Measurements from ENCODE around the gene UNC13C. TPM values are rescaled to one million over a fixed set of nuclear protein-coding genes. Genes with fewer than 3 reads are reported as not detected.

The UNC13C gene
- total RNA-seq, 1 donor from 2014 or later, result not detected

DNA sequence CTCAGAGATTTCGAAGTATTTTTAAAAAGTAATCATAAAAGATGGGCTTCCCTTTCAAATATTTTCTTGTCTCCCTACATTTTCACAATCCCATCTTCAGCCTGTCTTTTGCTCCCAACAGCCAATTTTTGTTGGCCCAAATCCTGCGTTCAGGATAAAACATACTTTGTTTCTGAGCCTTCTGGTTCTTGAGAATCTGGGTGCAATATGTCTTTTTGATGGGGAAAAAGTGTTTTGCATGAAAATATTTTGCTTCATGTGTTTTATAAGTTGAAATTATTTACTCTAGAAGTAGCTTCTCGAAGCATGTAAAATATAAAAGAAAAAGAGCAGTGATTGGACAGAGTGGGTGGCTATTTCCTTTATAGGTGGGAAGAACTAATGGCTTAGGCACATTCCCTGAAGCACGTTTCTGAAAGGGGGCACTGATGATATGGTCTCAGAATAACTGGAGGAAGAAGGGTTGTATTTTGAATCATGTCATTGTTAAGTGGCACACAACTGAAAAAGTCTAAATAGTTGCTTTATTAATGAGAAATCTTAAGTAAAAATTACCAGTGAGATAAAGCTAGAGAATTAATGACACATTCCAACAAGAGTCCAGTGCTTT is 3.9 kb downstream of the UNC13C start:
- H3K4me1 Mint-ChIP-seq (ENCODE audit: low read depth), result no peaks in the 10 kb centered on the region
- no peak overlapping the region for H3K4me3 Mint-ChIP-seq (ENCODE audit: low read depth)
- no peak for DNase-seq (ENCODE audit: low spot score)
- no peaks in the 10 kb centered on the region for H3K36me3 Mint-ChIP-seq (ENCODE audit: low read depth)
- intact Hi-C loops (cut with micrococcal nuclease), result no loop called here
- peaks cover 17% of the 10 kb centered on the region for H3K27me3 Mint-ChIP-seq (ENCODE audit: low read depth)
- H3K27ac Mint-ChIP-seq, result no peak overlapping the region
- H3K9me3 Mint-ChIP-seq, result no peaks in the 10 kb centered on the region

- intact Hi-C loops (cut with micrococcal nuclease), result no loop called here
- DNase-seq (ENCODE audit: low spot score), result no peak
- no peaks in the 10 kb centered on the region for H3K4me1 Mint-ChIP-seq (ENCODE audit: low read depth)
- no peaks in the 10 kb centered on the region for H3K36me3 Mint-ChIP-seq (ENCODE audit: low read depth)
- H3K27ac Mint-ChIP-seq, result no peak overlapping the region
- peaks cover 12% of the 10 kb centered on the region for H3K27me3 Mint-ChIP-seq (ENCODE audit: low read depth)
- H3K9me3 Mint-ChIP-seq, result no peaks in the 10 kb centered on the region
- H3K4me3 Mint-ChIP-seq (ENCODE audit: low read depth), result no peak overlapping the region
Measured at GRCh38 chr15:53982876-53983275, 4.6 kb downstream of the UNC13C start.

- no peak for DNase-seq (ENCODE audit: low spot score)
- Mint-ChIP-seq H3K27ac (no peak overlapping the region), H3K4me1 (ENCODE audit: low read depth) (no peaks in the 10 kb centered on the region), H3K4me3 (ENCODE audit: low read depth) (no peak overlapping the region), H3K36me3 (ENCODE audit: low read depth) (no peaks in the 10 kb centered on the region), H3K9me3 (no peaks in the 10 kb centered on the region), H3K27me3 (ENCODE audit: low read depth) (peaks cover 2% of the 10 kb centered on the region)
- intact Hi-C loops (cut with micrococcal nuclease), result no loop called here
Measured at GRCh38 chr15:53984221-53984620, 6.0 kb downstream of the UNC13C start.

GRCh38 chr15:53985562-53985961 is 7.3 kb downstream of the UNC13C start:
- Mint-ChIP-seq H3K4me1 (ENCODE audit: low read depth) (no peaks in the 10 kb centered on the region), H3K36me3 (ENCODE audit: low read depth) (no peaks in the 10 kb centered on the region), H3K9me3 (no peaks in the 10 kb centered on the region), H3K4me3 (ENCODE audit: low read depth) (no peak overlapping the region), H3K27ac (no peak overlapping the region), H3K27me3 (ENCODE audit: low read depth) (no peaks in the 10 kb centered on the region)
- intact Hi-C loops (cut with micrococcal nuclease), result no loop called here
- no peak for DNase-seq (ENCODE audit: low spot score)

- intact Hi-C loops (cut with micrococcal nuclease), result no loop called here
- Mint-ChIP-seq H3K9me3 (no peaks in the 10 kb centered on the region), H3K4me3 (ENCODE audit: low read depth) (no peak overlapping the region), H3K27ac (no peak overlapping the region), H3K36me3 (ENCODE audit: low read depth) (no peaks in the 10 kb centered on the region), H3K27me3 (ENCODE audit: low read depth) (no peaks in the 10 kb centered on the region), H3K4me1 (ENCODE audit: low read depth) (no peaks in the 10 kb centered on the region)
- no peak for DNase-seq (ENCODE audit: low spot score)
Measured at GRCh38 chr15:53987480-53987879, 9.2 kb downstream of the UNC13C start.

GRCh38 chr15:54007256-54007655 is 29.0 kb downstream of the UNC13C start:
- no peaks in the 10 kb centered on the region for H3K27me3 Mint-ChIP-seq (ENCODE audit: low read depth)
- no peak overlapping the region for H3K27ac Mint-ChIP-seq
- no peak overlapping the region for H3K4me3 Mint-ChIP-seq (ENCODE audit: low read depth)
- intact Hi-C loops (cut with micrococcal nuclease), result no loop called here
- no peak for DNase-seq (ENCODE audit: low spot score)
- H3K36me3 Mint-ChIP-seq (ENCODE audit: low read depth), result no peaks in the 10 kb centered on the region
- no peaks in the 10 kb centered on the region for H3K9me3 Mint-ChIP-seq
- H3K4me1 Mint-ChIP-seq (ENCODE audit: low read depth), result no peaks in the 10 kb centered on the region

DNA sequence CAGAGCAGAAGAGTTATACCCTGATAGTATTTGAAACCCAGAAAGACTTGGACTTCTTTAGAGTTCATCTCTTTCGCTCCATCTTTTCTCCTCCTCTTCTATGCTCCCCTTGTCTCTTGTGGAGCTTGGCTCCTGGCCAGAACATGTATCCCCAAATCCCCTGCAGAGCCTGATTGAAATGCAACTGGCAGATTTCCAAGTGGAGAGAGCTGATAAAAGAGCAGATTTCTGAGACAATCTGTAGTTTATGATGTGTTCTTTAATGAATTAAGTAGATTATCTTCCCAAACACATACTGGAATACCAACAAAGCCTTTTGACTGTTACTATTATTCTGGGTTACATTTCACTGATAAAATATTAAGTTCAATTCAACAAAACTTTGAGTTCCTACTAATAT is 33.4 kb downstream of the UNC13C start:
- peaks cover 10% of the 10 kb centered on the region for H3K9me3 Mint-ChIP-seq
- no peak overlapping the region for H3K27ac Mint-ChIP-seq
- intact Hi-C loops (cut with micrococcal nuclease), result no loop called here
- no peak overlapping the region for H3K4me3 Mint-ChIP-seq (ENCODE audit: low read depth)
- no peaks in the 10 kb centered on the region for H3K27me3 Mint-ChIP-seq (ENCODE audit: low read depth)
- DNase-seq (ENCODE audit: low spot score), result no peak
- H3K4me1 Mint-ChIP-seq (ENCODE audit: low read depth), result no peaks in the 10 kb centered on the region
- H3K36me3 Mint-ChIP-seq (ENCODE audit: low read depth), result no peaks in the 10 kb centered on the region

GRCh38 chr15:54014067-54014655 is 35.9 kb downstream of the UNC13C start:
- Mint-ChIP-seq H3K27ac (no peak overlapping the region), H3K9me3 (peaks cover 10% of the 10 kb centered on the region), H3K27me3 (ENCODE audit: low read depth) (no peaks in the 10 kb centered on the region), H3K4me3 (ENCODE audit: low read depth) (no peak overlapping the region), H3K36me3 (ENCODE audit: low read depth) (no peaks in the 10 kb centered on the region), H3K4me1 (ENCODE audit: low read depth) (no peaks in the 10 kb centered on the region)
- DNase-seq (ENCODE audit: low spot score), result no peak
- intact Hi-C loops (cut with micrococcal nuclease), result no loop called here

GRCh38 chr15:54017251-54017650 is 39.0 kb downstream of the UNC13C start:
- intact Hi-C loops (cut with micrococcal nuclease), result no loop called here

GRCh38 chr15:54017959-54018358 is 39.7 kb downstream of the UNC13C start:
- no peaks in the 10 kb centered on the region for H3K4me1 Mint-ChIP-seq (ENCODE audit: low read depth)
- H3K27me3 Mint-ChIP-seq (ENCODE audit: low read depth), result no peaks in the 10 kb centered on the region
- H3K36me3 Mint-ChIP-seq (ENCODE audit: low read depth), result no peaks in the 10 kb centered on the region
- H3K4me3 Mint-ChIP-seq (ENCODE audit: low read depth), result no peak overlapping the region
- H3K27ac Mint-ChIP-seq, result no peak overlapping the region
- H3K9me3 Mint-ChIP-seq, result peaks cover 26% of the 10 kb centered on the region
- intact Hi-C loops (cut with micrococcal nuclease), result no loop called here
- DNase-seq (ENCODE audit: low spot score), result no peak

More at GRCh38 chr15:54017251-54017650, 39.0 kb downstream of the UNC13C start:
- H3K27me3 Mint-ChIP-seq (ENCODE audit: low read depth), result no peaks in the 10 kb centered on the region
- no peaks in the 10 kb centered on the region for H3K36me3 Mint-ChIP-seq (ENCODE audit: low read depth)
- H3K9me3 Mint-ChIP-seq, result peaks cover 20% of the 10 kb centered on the region
- no peak overlapping the region for H3K4me3 Mint-ChIP-seq (ENCODE audit: low read depth)
- no peak for DNase-seq (ENCODE audit: low spot score)
- no peak overlapping the region for H3K27ac Mint-ChIP-seq
- H3K4me1 Mint-ChIP-seq (ENCODE audit: low read depth), result no peaks in the 10 kb centered on the region

DNA sequence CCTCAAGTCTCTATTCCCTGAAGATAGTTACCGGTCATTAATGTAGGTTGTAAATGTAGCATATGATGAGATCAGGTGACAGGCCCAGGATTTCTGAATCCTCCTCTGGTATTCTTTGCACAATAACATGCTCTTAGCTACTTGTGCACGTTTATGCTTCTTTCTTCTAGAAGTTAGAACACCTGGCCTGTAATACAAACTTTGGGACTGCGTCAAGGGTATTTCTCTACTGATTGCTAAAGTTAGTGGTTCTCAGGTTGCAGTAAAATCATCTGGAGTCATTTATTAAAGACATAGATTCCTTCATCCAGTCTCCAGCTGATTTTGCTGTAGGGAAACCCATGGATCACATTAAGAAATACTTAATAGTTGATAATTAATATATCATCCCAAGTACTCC is 48.0 kb downstream of the UNC13C start:
- no peaks in the 10 kb centered on the region for H3K36me3 Mint-ChIP-seq (ENCODE audit: low read depth)
- intact Hi-C loops (cut with micrococcal nuclease), result no loop called here

GRCh38 chr15:54026891-54027290 is 48.6 kb downstream of the UNC13C start:
- no peak overlapping the region for H3K4me3 Mint-ChIP-seq (ENCODE audit: low read depth)
- intact Hi-C loops (cut with micrococcal nuclease), result no loop called here
- H3K27ac Mint-ChIP-seq, result no peak overlapping the region
- no peaks in the 10 kb centered on the region for H3K4me1 Mint-ChIP-seq (ENCODE audit: low read depth)
- DNase-seq (ENCODE audit: low spot score), result no peak
- H3K9me3 Mint-ChIP-seq, result peaks cover 12% of the 10 kb centered on the region
- H3K36me3 Mint-ChIP-seq (ENCODE audit: low read depth), result no peaks in the 10 kb centered on the region
- no peaks in the 10 kb centered on the region for H3K27me3 Mint-ChIP-seq (ENCODE audit: low read depth)

More for the DNA sequence above, 48.0 kb downstream of the UNC13C start:
- no peak for DNase-seq (ENCODE audit: low spot score)
- peaks cover 15% of the 10 kb centered on the region for H3K9me3 Mint-ChIP-seq
- no peak overlapping the region for H3K4me3 Mint-ChIP-seq (ENCODE audit: low read depth)
- H3K4me1 Mint-ChIP-seq (ENCODE audit: low read depth), result no peaks in the 10 kb centered on the region
- H3K27me3 Mint-ChIP-seq (ENCODE audit: low read depth), result no peaks in the 10 kb centered on the region
- no peak overlapping the region for H3K27ac Mint-ChIP-seq

GRCh38 chr15:54029081-54029480 is 50.8 kb downstream of the UNC13C start:
- H3K4me3 Mint-ChIP-seq (ENCODE audit: low read depth), result no peak overlapping the region
- no peaks in the 10 kb centered on the region for H3K4me1 Mint-ChIP-seq (ENCODE audit: low read depth)
- no peak overlapping the region for H3K27ac Mint-ChIP-seq
- intact Hi-C loops (cut with micrococcal nuclease), result no loop called here
- no peaks in the 10 kb centered on the region for H3K36me3 Mint-ChIP-seq (ENCODE audit: low read depth)
- no peak for DNase-seq (ENCODE audit: low spot score)
- peaks cover 5% of the 10 kb centered on the region for H3K9me3 Mint-ChIP-seq
- no peaks in the 10 kb centered on the region for H3K27me3 Mint-ChIP-seq (ENCODE audit: low read depth)
